Left renal cortex interstitium (tissue), 4 donors: ENCODE results near the gene TAGLN2. TPM values are rescaled to one million over a fixed set of nuclear protein-coding genes. Genes with fewer than 3 reads are reported as not detected.

Experiments
- DNase-seq, 4 donors: peaks; one replicate each; pipeline ENCODE4 v3.0.0-alpha.2; 2013; ENCODE audit warnings: low read depth in 4 of 4, low spot score in 2 of 4, missing footprints in 1 of 4
- polyA plus RNA-seq, 4 donors: library from polyadenylated mRNA; unstranded; fragments of 120-200 nt; gene quantifications; one replicate each; pipeline ENCODE4 v1.2.1, GENCODE V29; 2013; ENCODE audit not compliant: insufficient read length in 4 of 4

The TAGLN2 gene
- polyA plus RNA-seq, 4 donors: 124 to 149 (median 130) TPM

DNA sequence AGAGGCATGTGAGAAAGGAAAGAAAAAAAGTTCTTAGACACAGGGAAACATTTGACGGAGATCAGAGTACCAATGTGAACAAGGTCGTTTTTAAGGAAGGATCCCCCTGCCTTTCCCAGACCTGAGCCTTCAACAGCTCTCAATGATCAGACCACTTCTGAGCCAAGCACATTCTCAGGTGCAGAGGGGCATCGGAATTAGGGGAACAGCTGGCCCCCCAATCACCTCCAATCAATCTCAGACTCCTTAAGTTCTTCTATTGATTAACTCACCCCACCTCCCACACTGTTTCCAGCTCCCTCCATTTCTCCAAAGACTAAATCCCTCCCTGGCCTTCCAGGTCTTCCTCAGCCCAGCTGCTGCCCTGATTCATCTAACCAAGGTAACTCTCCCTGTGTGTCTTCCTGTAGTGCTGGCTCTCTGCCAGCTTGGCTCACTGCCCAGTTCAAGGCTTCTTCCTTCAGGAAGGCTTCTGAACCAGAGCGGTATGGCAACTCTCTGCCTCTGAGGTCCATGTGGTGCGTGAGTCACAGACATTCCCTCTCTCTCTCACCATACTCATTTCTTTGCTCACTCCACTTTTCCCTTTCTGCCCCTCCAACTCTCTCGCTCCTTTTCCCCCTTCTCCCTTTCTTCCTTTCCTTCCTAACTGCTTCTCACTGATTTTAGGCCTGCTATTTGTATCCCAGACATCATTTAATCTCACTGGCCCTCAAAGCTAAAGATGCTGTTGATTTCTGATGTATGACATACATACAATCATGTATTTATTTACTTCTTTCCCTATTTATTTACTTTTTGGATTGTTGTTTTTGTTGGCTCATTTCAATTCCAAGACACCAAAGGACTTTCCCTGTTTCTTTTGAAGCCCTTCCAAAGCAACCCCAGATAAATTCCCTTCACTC is 43.4 kb downstream of the TAGLN2 start:
- DNase-seq: peak in 1 of 4 donors; percentile 55

DNA sequence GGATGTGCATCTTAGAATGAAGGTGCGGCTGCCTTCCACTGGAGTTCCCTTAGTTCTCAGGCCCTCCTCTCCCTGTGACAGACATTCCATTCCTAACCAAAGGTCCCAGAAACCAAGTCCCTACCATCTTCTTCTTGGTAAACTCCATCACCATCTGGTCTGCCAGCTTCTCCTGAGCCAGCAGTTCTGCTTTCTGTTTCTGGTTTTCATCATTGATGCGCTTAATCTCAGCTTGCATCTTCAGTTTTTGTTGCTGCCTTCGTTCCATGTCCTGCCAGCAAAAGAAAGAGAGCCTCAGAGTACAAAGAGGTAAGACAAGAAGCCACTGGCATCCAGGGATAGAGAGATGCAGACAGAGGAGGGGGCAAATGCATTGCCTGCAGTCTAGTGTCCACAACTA is 44.9 kb downstream of the TAGLN2 start:
- no peak for DNase-seq

DNA sequence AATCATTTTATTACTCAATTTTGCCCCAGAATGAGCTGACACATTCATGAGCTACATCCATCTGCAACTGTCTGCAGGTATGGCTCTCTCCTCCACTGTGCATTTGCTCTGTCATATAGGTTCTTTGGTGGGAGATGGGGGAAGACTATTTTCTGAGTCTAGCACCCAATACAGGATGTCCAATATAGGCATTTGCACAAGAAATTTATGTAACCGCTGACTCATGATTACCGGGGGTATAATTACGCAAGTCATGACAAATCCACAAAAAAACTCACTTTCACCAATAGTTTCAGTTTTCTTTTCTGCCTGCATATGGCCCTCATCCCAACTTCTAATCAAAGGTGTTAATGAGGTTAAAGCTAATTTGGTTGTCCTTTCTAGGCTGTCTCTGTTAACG is 45.3 kb downstream of the TAGLN2 start:
- no peak for DNase-seq

DNA sequence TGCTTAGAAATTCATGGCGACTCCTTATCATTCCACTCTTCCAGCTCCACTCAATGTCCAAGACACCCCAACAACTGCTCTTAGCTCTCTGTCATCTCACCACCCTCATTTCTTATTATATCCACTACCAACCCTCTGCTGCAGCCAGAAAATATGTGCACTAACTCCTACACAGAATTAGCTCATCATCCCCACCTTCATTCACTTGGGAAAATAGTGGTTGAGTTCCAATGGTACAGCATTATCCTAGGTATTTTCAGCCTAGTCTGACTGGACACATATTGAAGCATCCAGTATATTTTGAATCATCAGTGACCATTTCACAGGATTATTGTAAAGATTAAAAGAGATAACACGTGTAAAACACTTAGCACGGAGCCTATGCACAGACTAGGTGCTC is 46.2 kb downstream of the TAGLN2 start:
- DNase-seq: no peak

DNA sequence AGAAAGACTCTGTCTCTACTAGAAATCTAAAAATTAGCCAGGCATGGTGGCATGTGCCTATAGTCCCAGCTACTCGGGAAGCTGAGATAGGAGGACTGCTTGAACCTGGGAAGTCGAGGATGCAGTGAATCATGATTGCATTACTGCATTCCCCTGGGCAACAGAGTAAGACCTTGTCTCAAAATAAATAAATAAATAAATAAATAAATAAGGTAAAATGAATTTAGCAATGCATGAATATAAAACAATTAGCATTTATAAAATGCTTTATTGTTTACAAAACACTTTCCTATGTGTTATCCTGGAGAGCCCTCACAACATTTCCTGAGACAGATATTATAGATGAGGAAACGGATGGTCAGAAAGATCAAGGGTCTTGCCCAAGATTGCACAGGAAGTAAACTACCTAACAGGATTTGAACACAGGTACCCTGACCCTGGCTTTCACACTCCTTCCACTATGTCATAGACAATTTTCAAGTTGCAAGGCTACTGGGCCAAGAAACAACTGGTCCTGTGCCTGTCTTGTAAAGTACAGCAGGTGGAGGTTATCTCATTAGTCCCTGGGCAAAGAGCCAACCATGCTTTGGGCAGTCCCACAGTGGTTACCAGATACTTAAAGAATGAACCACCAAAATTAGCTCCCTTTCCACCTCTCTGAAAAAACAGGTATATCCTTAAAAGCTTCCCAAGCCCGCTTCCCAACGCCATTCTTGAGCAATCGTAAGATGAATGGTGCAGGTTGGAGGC is 47.4 kb downstream of the TAGLN2 start:
- DNase-seq: no peak

DNA sequence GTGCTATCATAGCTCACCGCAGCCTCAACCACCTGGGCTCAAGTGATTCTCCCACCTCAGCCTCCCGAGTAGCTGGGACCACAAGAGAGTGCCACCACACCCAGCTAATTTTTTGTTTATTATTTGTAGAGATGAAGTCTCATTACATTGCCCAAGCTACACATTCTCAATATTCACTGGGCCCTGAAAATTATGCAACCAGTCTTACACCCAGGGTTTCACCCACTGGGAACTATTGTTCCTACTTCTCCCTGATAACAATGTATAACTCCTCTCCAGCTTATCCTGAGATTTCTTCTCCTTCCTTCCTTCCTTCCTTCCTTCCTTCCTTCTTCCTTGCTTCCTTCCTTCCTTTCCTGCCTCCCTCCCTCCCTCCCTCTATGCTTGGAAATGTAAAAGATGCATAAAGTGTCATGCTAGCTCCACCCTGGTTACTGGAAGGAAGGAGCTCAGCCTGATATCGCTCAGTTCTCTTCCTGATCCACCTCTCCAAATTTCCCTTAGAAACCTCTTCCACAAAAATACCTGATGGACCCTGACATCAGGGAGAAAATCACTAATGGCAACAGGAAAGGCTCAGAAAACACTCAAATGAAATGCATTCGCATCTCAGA is 51.7 kb downstream of the TAGLN2 start:
- DNase-seq: no peak

DNA sequence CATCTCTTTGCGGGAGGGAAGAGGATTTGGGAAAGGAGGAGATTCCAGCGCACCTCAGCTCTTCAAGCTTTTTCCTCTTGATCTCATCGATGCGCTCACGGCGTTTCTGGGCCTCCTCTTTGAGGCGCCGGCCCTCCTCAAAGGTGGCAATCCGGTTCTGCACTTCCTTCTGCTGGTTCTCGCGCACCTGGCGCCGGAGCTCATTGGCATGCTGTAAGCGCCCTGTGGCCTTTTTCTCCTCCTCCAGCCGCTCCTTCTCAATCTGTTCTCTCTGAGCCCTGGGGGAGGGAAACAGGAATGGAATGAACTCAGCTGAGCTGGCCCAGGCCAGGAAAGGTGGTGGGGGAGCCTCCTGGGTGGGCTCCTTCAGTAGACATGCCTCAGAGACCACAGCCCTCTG is 52.4 kb downstream of the TAGLN2 start:
- DNase-seq: no peak

DNA sequence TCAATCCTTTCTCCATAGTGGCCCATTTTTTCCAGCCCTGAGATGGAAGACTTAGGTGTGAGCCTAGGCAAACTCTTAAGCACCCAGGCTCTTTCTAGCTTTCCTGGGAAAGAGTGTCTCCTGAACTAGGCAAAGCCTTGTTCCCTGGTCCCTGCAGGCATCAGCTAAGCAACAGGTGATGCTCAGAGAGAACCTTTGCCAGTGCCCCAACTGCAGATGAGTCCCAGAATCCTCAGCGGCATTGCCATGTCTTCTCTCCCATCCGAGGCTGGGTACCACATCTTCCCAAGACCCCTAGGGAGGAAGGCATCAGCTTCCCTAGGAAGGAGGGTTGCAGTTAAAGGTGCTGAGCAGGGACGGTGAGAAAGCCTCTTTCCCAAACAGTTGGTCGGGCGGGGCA is 54.6 kb downstream of the TAGLN2 start:
- DNase-seq: no peak

DNA sequence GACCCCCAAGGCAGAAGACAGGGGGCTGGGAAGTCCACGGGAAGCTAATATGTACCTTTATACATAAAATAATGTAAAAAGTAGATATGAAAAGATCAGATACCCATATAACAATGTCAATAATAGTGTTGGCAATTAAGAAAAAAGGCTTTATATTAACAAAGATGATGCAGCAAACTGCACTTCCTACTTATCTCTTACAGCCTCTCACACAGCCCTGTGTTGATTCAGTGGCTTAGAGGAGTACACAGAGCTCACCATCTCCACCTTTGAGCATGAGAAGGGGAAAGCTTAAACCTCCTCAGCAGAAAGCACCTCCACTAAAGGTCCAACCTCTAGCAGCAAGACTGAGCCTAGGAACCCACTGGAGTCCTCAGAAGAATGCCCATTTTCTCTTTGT is 55.7 kb downstream of the TAGLN2 start:
- DNase-seq: no peak

DNA sequence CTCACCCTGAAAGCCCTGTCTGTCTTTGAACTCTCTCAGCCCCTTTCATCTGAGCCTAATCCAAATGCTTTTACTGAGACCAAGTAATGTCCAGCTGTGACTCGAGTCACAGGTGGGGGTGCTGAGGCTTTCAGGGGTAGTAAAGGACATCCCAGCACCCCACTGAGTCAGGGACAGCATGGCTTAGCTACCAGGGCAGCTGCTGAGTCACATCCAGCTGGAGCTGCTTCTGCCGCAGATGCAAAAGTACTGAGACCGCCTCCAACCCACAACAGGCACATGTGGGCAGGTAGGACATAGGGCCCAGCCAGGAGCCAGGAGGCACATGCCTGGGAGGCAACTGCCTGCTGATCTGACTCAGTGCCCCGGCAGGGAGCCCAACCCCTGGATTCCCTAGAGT is 56.1 kb downstream of the TAGLN2 start:
- no peak for DNase-seq

DNA sequence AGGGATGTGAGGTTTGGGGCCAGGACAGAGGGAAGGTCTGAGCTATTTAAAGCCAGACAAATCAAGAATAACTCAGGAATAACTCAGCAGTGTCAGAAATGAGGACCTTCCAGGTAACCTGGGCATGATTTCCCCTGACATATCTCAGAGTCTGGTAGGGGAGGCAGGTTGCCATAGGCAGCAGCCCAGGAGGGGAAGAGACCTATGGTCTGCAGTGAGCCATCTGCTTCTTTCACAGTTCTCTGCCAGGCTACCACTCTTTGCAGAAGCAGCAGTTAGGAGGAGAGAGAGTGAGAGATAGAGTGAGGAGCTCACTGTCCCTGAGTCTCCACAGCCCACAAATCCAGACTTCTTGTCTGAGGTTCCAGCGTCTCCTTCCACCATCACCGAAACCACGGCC is 56.5 kb downstream of the TAGLN2 start:
- DNase-seq: no peak

Other genes starting within 250 kb of the TAGLN2 start
- not detected for gene CRP, start 210.9 kb downstream of the TAGLN2 start, polyA plus RNA-seq
- 10 to 100 TPM; 28.1 to 38.0 (median 30.8) TPM for gene DUSP23, start 144.5 kb downstream of the TAGLN2 start, polyA plus RNA-seq
- gene FCRL6, start 123.1 kb downstream of the TAGLN2 start, polyA plus RNA-seq: under 1 TPM; 0.13 to 0.49 (median 0.38) TPM
- gene SLAMF8, start 98.6 kb downstream of the TAGLN2 start, polyA plus RNA-seq: under 1 TPM; 0.44 to 0.59 (median 0.55) TPM
- gene VSIG8, start 62.9 kb downstream of the TAGLN2 start, polyA plus RNA-seq: 1 to 10 TPM in 1 of 4 donors, under 1 TPM in 3; 0.39 to 1.2 (median 0.65) TPM
- 1 to 10 TPM; 3.7 to 5.2 (median 4.3) TPM for gene CFAP45, start 25.3 kb downstream of the TAGLN2 start, polyA plus RNA-seq
- gene IGSF9, start 20.1 kb upstream of the TAGLN2 start, polyA plus RNA-seq: 10 to 100 TPM in 3 of 4 donors, 1 to 10 TPM in 1; 10.0 to 26.1 (median 18.3) TPM
- not detected for gene SLAMF9, start 28.7 kb upstream of the TAGLN2 start, polyA plus RNA-seq
- gene PIGM, start 106.5 kb upstream of the TAGLN2 start, polyA plus RNA-seq: 10 to 100 TPM; 10.8 to 14.9 (median 11.6) TPM
- 10 to 100 TPM; 23.4 to 30.9 (median 23.9) TPM for gene KCNJ10, start 144.7 kb upstream of the TAGLN2 start, polyA plus RNA-seq
- gene KCNJ9, start 156.0 kb upstream of the TAGLN2 start, polyA plus RNA-seq: under 1 TPM; 0.08 to 0.14 (median 0.12) TPM
- 10 to 100 TPM; 26.9 to 43.7 (median 38.6) TPM for gene IGSF8, start 173.1 kb upstream of the TAGLN2 start, polyA plus RNA-seq
- 1 to 10 TPM; 3.9 to 5.7 (median 4.8) TPM for gene ATP1A2, start 190.3 kb upstream of the TAGLN2 start, polyA plus RNA-seq
- under 1 TPM in 3 of 4 donors, not detected in 1; 0.04 to 0.43 (median 0.26) TPM for gene ATP1A4, start 226.1 kb upstream of the TAGLN2 start, polyA plus RNA-seq